NCI-H524 treated with DMSO at 0.1 percent for 48 hours (cell line): Measurements from ENCODE around the gene POU6F2.

ENCODE experiments used
- DNase-seq: peaks from one replicate; lab custom pipeline; 2025; lab: John Stamatoyannopoulos, UW

The POU6F2 gene

GRCh38 chr7:39446546-39446945 is 468.8 kb downstream of the POU6F2 start:
- no peak for DNase-seq

- no peak for DNase-seq
These were observed 474.2 kb downstream of the POU6F2 start for GRCh38 chr7:39451901-39452300.

- DNase-seq: no peak
These were observed 476.1 kb downstream of the POU6F2 start for GRCh38 chr7:39453743-39454355.

- no peak for DNase-seq
These were observed 480.5 kb downstream of the POU6F2 start for GRCh38 chr7:39458061-39458745.

- no peak for DNase-seq
These were observed 481.9 kb downstream of the POU6F2 start for GRCh38 chr7:39459636-39460035.

- no peak for DNase-seq
These were observed 482.8 kb downstream of the POU6F2 start for GRCh38 chr7:39460486-39460885.

GRCh38 chr7:39461263-39461820 is 483.6 kb downstream of the POU6F2 start:
- DNase-seq: no peak

- DNase-seq: no peak
These were observed 485.5 kb downstream of the POU6F2 start for GRCh38 chr7:39463252-39463651.

- no peak for DNase-seq
These were observed 486.8 kb downstream of the POU6F2 start for GRCh38 chr7:39464350-39465054.

GRCh38 chr7:39465055-39465929 is 487.6 kb downstream of the POU6F2 start:
- no peak for DNase-seq

- DNase-seq: no peak
These were observed 490.6 kb downstream of the POU6F2 start for GRCh38 chr7:39468261-39468660.

GRCh38 chr7:39468808-39469374 is 491.2 kb downstream of the POU6F2 start:
- DNase-seq: no peak

- no peak for DNase-seq
These were observed 503.2 kb downstream of the POU6F2 start for GRCh38 chr7:39480901-39481300.

GRCh38 chr7:39488467-39489393 is 511.0 kb downstream of the POU6F2 start:
- DNase-seq: no peak

- DNase-seq: no peak
These were observed 512.6 kb downstream of the POU6F2 start for GRCh38 chr7:39490296-39490695.

- DNase-seq: peak; percentile 2
These were observed 516.2 kb downstream of the POU6F2 start for GRCh38 chr7:39493934-39494333.

GRCh38 chr7:39501358-39501757 is 523.6 kb downstream of the POU6F2 start:
- no peak for DNase-seq

GRCh38 chr7:39504963-39505362 is 527.3 kb downstream of the POU6F2 start:
- no peak for DNase-seq

- DNase-seq: no peak
These were observed 530.3 kb downstream of the POU6F2 start for GRCh38 chr7:39507866-39508551.

- DNase-seq: no peak
These were observed 531.7 kb downstream of the POU6F2 start for GRCh38 chr7:39509436-39509835.
